DND-41 (cell line): ENCODE results near the gene TSPAN12.

Experiments
- EZH2 ChIP-seq: IDR thresholded peaks from 3 replicates; pipeline ENCODE4 v1.6.1; 2012; ENCODE audit warnings: borderline replicate concordance, low read depth, mild to moderate bottlenecking, moderate library complexity, low read length, inconsistent platforms; ENCODE audit not compliant: severe bottlenecking
- TF ChIP-seq, protein P1 (sequence below): IDR thresholded peaks from 2 replicates; pipeline ENCODE4 v1.5.1; 2012; ENCODE audit warnings: borderline replicate concordance, low read length, moderate library complexity, mild to moderate bottlenecking; ENCODE audit not compliant: poor library complexity, severe bottlenecking; ENCODE audit errors: extremely low read depth

DNA sequence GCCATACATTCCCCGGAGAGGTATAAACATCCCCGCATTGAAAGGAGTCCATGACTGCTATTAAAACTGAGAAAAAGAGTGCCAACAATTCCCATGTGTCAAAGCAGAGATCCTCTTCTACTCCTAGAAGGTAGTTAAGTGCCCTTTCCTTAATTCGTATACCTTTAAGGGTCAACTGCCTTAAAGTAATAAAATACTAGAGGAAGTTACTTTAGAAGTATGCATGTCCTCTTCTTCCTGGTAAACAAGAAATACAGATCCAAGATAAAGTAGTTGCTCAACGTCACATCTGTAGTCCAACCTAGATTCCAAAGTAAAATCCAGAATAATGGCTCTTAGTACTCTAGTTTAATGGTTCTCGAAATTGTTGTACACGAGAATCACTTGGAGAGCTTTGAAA is 1.5 kb upstream of the TSPAN12 start:
- TF ChIP-seq, protein P1, sequence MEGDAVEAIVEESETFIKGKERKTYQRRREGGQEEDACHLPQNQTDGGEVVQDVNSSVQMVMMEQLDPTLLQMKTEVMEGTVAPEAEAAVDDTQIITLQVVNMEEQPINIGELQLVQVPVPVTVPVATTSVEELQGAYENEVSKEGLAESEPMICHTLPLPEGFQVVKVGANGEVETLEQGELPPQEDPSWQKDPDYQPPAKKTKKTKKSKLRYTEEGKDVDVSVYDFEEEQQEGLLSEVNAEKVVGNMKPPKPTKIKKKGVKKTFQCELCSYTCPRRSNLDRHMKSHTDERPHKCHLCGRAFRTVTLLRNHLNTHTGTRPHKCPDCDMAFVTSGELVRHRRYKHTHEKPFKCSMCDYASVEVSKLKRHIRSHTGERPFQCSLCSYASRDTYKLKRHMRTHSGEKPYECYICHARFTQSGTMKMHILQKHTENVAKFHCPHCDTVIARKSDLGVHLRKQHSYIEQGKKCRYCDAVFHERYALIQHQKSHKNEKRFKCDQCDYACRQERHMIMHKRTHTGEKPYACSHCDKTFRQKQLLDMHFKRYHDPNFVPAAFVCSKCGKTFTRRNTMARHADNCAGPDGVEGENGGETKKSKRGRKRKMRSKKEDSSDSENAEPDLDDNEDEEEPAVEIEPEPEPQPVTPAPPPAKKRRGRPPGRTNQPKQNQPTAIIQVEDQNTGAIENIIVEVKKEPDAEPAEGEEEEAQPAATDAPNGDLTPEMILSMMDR: no peak
- TF ChIP-seq EZH2: no peak
